ENCODE results near the gene EEF1AKMT3. TPM values are rescaled to one million over a fixed set of nuclear protein-coding genes. Genes with fewer than 3 reads are reported as not detected.

The EEF1AKMT3 gene
- polyA plus RNA-seq, 1 donor (not counting 4 experiments of a cell fraction or from before 2014, with no cell fraction given), result 7.7 TPM

DNA sequence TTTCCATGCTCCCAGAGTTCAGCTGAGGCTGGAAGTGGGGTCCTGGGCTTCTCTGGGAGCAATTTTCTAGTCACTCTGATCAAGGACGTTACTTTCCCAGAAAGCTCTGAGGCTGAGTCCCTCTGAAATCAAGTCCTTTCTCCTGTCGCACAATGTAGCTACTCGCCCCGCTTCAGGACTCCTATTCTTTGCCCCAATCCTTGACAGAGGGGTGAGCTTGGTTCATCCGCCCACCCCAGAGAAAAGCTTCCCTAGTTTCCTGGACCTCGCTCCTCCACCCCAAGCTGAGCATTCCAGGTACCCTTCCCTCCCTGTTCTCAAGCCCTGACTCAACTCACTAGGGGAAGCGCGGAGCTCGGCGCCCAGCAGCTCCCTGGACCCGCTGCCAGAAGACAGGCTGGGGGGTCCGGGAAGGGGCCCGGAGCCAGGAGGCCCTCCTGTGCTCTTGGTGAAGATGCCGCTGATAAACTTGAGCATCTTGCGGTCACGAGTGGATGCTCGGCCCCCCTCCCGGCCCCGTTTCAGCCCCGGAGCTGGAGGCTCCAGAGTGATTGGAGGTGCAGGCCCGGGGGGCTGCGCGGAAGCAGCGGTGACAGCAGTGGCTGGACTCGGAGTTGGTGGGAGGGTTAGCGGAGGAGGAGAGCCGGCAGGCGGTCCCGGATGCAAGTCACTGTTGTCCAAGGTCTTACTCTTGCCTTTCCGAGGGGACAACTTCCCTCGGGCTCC is 35.5 kb upstream of the EEF1AKMT3 start:
- Histone ChIP-seq H3K27ac (ENCODE audit: control insufficient read depth, insufficient read depth, low read length) (no peak overlapping the region), H3K4me1 (ENCODE audit: control insufficient read depth, extremely low read depth, insufficient read depth, low read length) (peaks cover 15% of the 10 kb centered on the region), H3K9me3 (ENCODE audit: control insufficient read depth, low read depth, low read length) (no peaks in the 10 kb centered on the region), H3K9ac (ENCODE audit: control insufficient read depth, extremely low read depth, insufficient read depth, low read length) (no peak overlapping the region), H3K9me1 (ENCODE audit: control insufficient read depth, extremely low read depth, insufficient read depth, low read length) (no peaks in the 10 kb centered on the region), H3K27me3 (ENCODE audit: control insufficient read depth, extremely low read depth, insufficient read depth, low read length) (peaks cover 60% of the 10 kb centered on the region), H4K20me1 (ENCODE audit: control insufficient read depth, extremely low read depth, insufficient read depth, low read length) (no peaks in the 10 kb centered on the region), H2AFZ (ENCODE audit: control insufficient read depth, low read length) (no peak overlapping the region), H3K79me2 (ENCODE audit: control insufficient read depth, insufficient read depth, low read length) (no peaks in the 10 kb centered on the region), H3K36me3 (ENCODE audit: control insufficient read depth in 2 of 2, extremely low read depth in 1 of 2, insufficient read depth in 2 of 2, low read length in 2 of 2) (no peaks in the 10 kb centered on the region), H3K4me2 (ENCODE audit: control insufficient read depth, extremely low read depth, insufficient read depth, low read depth, low read length) (peak overlapping the region; percentile 67), H3K4me3 (ENCODE audit: control insufficient read depth in 2 of 3, extremely low read depth in 1 of 3, insufficient read depth in 2 of 3, low read depth in 1 of 3, low read length in 3 of 3) (peak overlapping the region in 2 of 3 experiments; percentile 34 to 47)
- TF ChIP-seq EZH2 (IDR thresholded peaks at IDR 0.05; ENCODE audit: low read length), result peak; percentile 95
- TF ChIP-seq, protein P1, sequence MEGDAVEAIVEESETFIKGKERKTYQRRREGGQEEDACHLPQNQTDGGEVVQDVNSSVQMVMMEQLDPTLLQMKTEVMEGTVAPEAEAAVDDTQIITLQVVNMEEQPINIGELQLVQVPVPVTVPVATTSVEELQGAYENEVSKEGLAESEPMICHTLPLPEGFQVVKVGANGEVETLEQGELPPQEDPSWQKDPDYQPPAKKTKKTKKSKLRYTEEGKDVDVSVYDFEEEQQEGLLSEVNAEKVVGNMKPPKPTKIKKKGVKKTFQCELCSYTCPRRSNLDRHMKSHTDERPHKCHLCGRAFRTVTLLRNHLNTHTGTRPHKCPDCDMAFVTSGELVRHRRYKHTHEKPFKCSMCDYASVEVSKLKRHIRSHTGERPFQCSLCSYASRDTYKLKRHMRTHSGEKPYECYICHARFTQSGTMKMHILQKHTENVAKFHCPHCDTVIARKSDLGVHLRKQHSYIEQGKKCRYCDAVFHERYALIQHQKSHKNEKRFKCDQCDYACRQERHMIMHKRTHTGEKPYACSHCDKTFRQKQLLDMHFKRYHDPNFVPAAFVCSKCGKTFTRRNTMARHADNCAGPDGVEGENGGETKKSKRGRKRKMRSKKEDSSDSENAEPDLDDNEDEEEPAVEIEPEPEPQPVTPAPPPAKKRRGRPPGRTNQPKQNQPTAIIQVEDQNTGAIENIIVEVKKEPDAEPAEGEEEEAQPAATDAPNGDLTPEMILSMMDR (optimal IDR thresholded peaks at IDR 0.05 in 1 of 3, IDR thresholded peaks at IDR 0.05 in 1 of 3, conservative IDR thresholded peaks at IDR 0.05 in 1 of 3; ENCODE audit: extremely low read depth in 1 of 3, insufficient read depth in 2 of 3, low read length in 3 of 3), result no peak
- dilution Hi-C loops (cut with MboI; ENCODE audit: extremely low pct_ligation_motif_present, low sequenced_read_pairs), result loop anchor here (25.0 kb wide), 1 partner anchor 150 kb away; the partner anchor contains the start of gene PIP4K2C
- no peak for DNase-seq (ENCODE audit: low read depth, low spot score)
- FAIRE-seq, result no peak

DNA sequence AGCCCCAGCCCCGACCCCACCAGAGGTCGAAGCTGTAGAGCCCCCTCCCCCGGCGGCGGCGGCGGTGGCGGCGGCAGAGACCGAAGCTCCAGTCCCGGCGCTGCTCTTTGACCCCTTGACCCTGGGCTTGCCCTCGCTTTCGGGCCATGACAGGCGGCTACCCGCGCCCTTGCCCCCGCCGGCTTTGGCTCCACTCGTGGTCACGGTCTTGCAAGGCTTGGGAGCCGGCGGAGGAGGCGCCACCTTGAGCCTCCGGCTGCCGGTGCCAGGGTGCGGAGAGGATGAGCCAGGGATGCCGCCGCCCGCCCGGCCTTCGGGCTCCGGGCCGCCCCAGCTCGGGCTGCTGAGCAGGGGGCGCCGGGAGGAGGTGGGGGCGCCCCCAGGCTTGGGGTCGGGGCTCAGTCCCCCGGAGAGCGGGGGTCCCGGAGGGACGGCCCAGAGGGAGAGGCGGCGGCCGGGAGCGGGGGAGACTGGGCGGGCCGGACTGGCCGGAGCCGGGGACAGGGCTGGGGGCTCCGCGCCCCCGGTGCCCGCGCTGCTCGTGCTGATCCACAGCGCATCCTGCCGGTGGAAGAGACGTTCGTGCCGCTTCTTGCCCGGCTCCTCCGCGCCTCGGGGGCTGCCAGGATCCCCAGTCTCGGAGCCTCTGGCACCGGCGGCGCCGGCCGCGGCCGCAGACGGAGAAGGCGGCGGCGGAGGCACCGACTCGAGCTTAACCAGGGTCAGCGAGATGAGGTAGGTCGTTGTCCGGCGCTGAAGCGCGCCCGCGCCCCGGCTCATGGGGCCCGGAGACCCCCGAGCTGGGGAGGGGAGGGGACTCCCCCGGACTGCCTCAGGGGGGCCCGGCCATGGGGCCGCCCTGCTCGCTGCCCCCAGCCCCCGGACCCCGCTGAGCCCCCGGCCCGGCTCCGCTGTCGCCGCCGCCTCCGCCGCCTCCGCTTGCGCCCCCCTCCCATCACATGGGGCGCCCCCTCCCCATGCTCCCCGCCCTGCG is 34.6 kb upstream of the EEF1AKMT3 start:
- Histone ChIP-seq H2AFZ (ENCODE audit: control insufficient read depth, low read length) (no peak overlapping the region), H3K27ac (ENCODE audit: control insufficient read depth, insufficient read depth, low read length) (no peak overlapping the region), H3K27me3 (ENCODE audit: control insufficient read depth, extremely low read depth, insufficient read depth, low read length) (peaks cover 60% of the 10 kb centered on the region), H3K9me3 (ENCODE audit: control insufficient read depth, low read depth, low read length) (no peaks in the 10 kb centered on the region), H3K4me1 (ENCODE audit: control insufficient read depth, extremely low read depth, insufficient read depth, low read length) (peaks cover 19% of the 10 kb centered on the region), H3K4me3 (ENCODE audit: control insufficient read depth in 2 of 3, extremely low read depth in 1 of 3, insufficient read depth in 2 of 3, low read depth in 1 of 3, low read length in 3 of 3) (peak overlapping the region in 1 of 3 experiments; percentile 13), H3K79me2 (ENCODE audit: control insufficient read depth, insufficient read depth, low read length) (no peaks in the 10 kb centered on the region), H3K9me1 (ENCODE audit: control insufficient read depth, extremely low read depth, insufficient read depth, low read length) (no peaks in the 10 kb centered on the region), H4K20me1 (ENCODE audit: control insufficient read depth, extremely low read depth, insufficient read depth, low read length) (no peaks in the 10 kb centered on the region), H3K9ac (ENCODE audit: control insufficient read depth, extremely low read depth, insufficient read depth, low read length) (no peak overlapping the region), H3K36me3 (ENCODE audit: control insufficient read depth in 2 of 2, extremely low read depth in 1 of 2, insufficient read depth in 2 of 2, low read length in 2 of 2) (no peaks in the 10 kb centered on the region), H3K4me2 (ENCODE audit: control insufficient read depth, extremely low read depth, insufficient read depth, low read depth, low read length) (peak overlapping the region; percentile 40)
- DNase-seq (ENCODE audit: low read depth, low spot score) (no peak), FAIRE-seq (no peak)
- dilution Hi-C loops (cut with MboI; ENCODE audit: extremely low pct_ligation_motif_present, low sequenced_read_pairs), result loop anchor here (25.0 kb wide), 1 partner anchor 150 kb away; the partner anchor contains the start of gene PIP4K2C
- peak; percentile 85 for TF ChIP-seq EZH2 (IDR thresholded peaks at IDR 0.05; ENCODE audit: low read length)
- TF ChIP-seq, protein P1 (optimal IDR thresholded peaks at IDR 0.05 in 1 of 3, IDR thresholded peaks at IDR 0.05 in 1 of 3, conservative IDR thresholded peaks at IDR 0.05 in 1 of 3; ENCODE audit: extremely low read depth in 1 of 3, insufficient read depth in 2 of 3, low read length in 3 of 3), result peak in 2 of 3 experiments; percentile 39 to 59
